K562 (cell line): ENCODE data around the gene SLC25A11. TPM values are rescaled to one million over a fixed set of nuclear protein-coding genes. Genes with fewer than 3 reads are reported as not detected.

ENCODE experiments used
- BRF1 ChIP-seq: IDR thresholded peaks from 3 replicates; pipeline ENCODE4 v1.6.1; 2011; ENCODE audit warnings: borderline replicate concordance, mild to moderate bottlenecking; ENCODE audit not compliant: insufficient read length; ENCODE audit errors: extremely low read depth
- CHD4 ChIP-seq: fragments of 200-600 bp; sonication (generic); IDR thresholded peaks from 3 replicates; pipeline ENCODE4 v1.6.1; 2012; ENCODE audit warnings: low read depth, mild to moderate bottlenecking, mixed read lengths, low read length, inconsistent platforms; ENCODE audit not compliant: insufficient read depth, insufficient replicate concordance, poor library complexity, severe bottlenecking
- EP400 ChIP-seq: fragments of 450-650 bp; IDR thresholded peaks from 2 replicates; pipeline ENCODE4 v1.6.1; 2017; ENCODE audit warnings: antibody characterized with exemption, mild to moderate bottlenecking, moderate library complexity
- HMG20A ChIP-seq: fragments of 450-650 bp; formaldehyde crosslinking; conservative IDR thresholded peaks from 2 replicates; pipeline ENCODE4 v1.4.0; 2020; ENCODE audit warnings: mild to moderate bottlenecking, mixed read lengths
- MBD2 ChIP-seq: sonication (generic); IDR thresholded peaks from 2 replicates; pipeline ENCODE4 v1.6.1; 2016; ENCODE audit warnings: low read depth, borderline replicate concordance
- POLR2AphosphoS2 ChIP-seq: IDR thresholded peaks from 2 replicates; pipeline ENCODE4 v1.6.1; 2012; ENCODE audit warnings: low read length, improper control_type of control experiment
- POLR2AphosphoS5 ChIP-seq: IDR thresholded peaks from 2 replicates; pipeline ENCODE4 v1.6.1; 2011; ENCODE audit warnings: mild to moderate bottlenecking, low read depth, low read length, moderate library complexity; ENCODE audit not compliant: control insufficient read depth, insufficient read depth
- RERE ChIP-seq: sonication (generic); formaldehyde crosslinking; IDR thresholded peaks from 2 replicates; pipeline ENCODE4 v1.8.0; 2023; ENCODE audit warnings: missing genetic modification reagents, mild to moderate bottlenecking, borderline replicate concordance
- TAF1 ChIP-seq: IDR thresholded peaks from 2 replicates; pipeline ENCODE4 v1.6.1; 2011; ENCODE audit warnings: mild to moderate bottlenecking, low read length, moderate library complexity; ENCODE audit not compliant: insufficient read depth, control insufficient read depth, severe bottlenecking; ENCODE audit errors: extremely low read depth
- ZNF408 ChIP-seq: fragments of 250-450 bp; sonication (Bioruptor Pico); IDR thresholded peaks from 2 replicates; pipeline ENCODE4 v1.4.0; 2020; ENCODE audit warnings: low read depth, mild to moderate bottlenecking, moderate library complexity
- polyA plus RNA-seq, 8 experiments: library from polyadenylated mRNA; depleted of rRNA in 4 of 8; stranded (reverse) in 5 of 8; unstranded in 3 of 8; fragments of >200 nt; fragmentation: Nextera tagmentation in 2 of 8; fragmentation: Illumina TruSeq in 1 of 8; extraction: Ambion mirVana in 2 of 8; extraction: Trizol in 1 of 8; gene quantifications; 2 replicates each; pipeline versions ENCODE4 v1.2.1 to v1.2.3, GENCODE V29; 2011 to 2014; ENCODE audit warnings: inconsistent platforms in 1 of 8, missing spikeins in 1 of 8
- total RNA-seq, 7 experiments: library from RNA; depleted of rRNA in 6 of 7; stranded (reverse); fragments of >200 nt in 6 of 7; fragmentation: Illumina TruSeq in 2 of 7; extraction: Trizol in 2 of 7; gene quantifications; 2 replicates each; pipeline versions ENCODE4 v1.2.1 to v1.2.3, GENCODE V29; 2011 to 2021; ENCODE audit warnings: low replicate concordance in 1 of 7
- TF ChIP-seq, protein P1 (sequence below): IDR thresholded peaks from 3 replicates; pipeline ENCODE4 v1.6.1; 2011; ENCODE audit warnings: borderline replicate concordance, mild to moderate bottlenecking; ENCODE audit not compliant: insufficient read length, insufficient read depth
- TF ChIP-seq, protein P2 (sequence below): IDR thresholded peaks from 3 replicates; pipeline ENCODE4 v1.6.1; 2011; ENCODE audit warnings: borderline replicate concordance, mild to moderate bottlenecking, moderate library complexity; ENCODE audit not compliant: insufficient read length; ENCODE audit errors: extremely low read depth
- TF ChIP-seq, protein P3 (sequence below): fragments of 250-450 bp; sonication (Bioruptor Pico); IDR thresholded peaks from 2 replicates; pipeline ENCODE4 v1.8.0; 2021; ENCODE audit warnings: mild to moderate bottlenecking, moderate library complexity

The SLC25A11 gene
- total and polyA plus RNA-seq, 9 of the 15 experiments (the other 6 are each of a cell fraction or from before 2014, with no cell fraction given), result 3.1 to 56.7 (median 32.9) TPM

- TF ChIP-seq, protein P1, sequence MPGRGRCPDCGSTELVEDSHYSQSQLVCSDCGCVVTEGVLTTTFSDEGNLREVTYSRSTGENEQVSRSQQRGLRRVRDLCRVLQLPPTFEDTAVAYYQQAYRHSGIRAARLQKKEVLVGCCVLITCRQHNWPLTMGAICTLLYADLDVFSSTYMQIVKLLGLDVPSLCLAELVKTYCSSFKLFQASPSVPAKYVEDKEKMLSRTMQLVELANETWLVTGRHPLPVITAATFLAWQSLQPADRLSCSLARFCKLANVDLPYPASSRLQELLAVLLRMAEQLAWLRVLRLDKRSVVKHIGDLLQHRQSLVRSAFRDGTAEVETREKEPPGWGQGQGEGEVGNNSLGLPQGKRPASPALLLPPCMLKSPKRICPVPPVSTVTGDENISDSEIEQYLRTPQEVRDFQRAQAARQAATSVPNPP, result no peak
- no peak for TF ChIP-seq POLR2AphosphoS2
- TF ChIP-seq TAF1, result no peak
- no peak for TF ChIP-seq RERE (CRISPR knock-in tag)
- no peak for TF ChIP-seq CHD4
- TF ChIP-seq ZNF408 (CRISPR knock-in tag), result no peak
- TF ChIP-seq POLR2AphosphoS5, result no peak
- TF ChIP-seq MBD2, result no peak
- no peak for TF ChIP-seq HMG20A (CRISPR knock-in tag)
- TF ChIP-seq, protein P2, sequence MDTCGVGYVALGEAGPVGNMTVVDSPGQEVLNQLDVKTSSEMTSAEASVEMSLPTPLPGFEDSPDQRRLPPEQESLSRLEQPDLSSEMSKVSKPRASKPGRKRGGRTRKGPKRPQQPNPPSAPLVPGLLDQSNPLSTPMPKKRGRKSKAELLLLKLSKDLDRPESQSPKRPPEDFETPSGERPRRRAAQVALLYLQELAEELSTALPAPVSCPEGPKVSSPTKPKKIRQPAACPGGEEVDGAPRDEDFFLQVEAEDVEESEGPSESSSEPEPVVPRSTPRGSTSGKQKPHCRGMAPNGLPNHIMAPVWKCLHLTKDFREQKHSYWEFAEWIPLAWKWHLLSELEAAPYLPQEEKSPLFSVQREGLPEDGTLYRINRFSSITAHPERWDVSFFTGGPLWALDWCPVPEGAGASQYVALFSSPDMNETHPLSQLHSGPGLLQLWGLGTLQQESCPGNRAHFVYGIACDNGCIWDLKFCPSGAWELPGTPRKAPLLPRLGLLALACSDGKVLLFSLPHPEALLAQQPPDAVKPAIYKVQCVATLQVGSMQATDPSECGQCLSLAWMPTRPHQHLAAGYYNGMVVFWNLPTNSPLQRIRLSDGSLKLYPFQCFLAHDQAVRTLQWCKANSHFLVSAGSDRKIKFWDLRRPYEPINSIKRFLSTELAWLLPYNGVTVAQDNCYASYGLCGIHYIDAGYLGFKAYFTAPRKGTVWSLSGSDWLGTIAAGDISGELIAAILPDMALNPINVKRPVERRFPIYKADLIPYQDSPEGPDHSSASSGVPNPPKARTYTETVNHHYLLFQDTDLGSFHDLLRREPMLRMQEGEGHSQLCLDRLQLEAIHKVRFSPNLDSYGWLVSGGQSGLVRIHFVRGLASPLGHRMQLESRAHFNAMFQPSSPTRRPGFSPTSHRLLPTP, result no peak
- no peak for TF ChIP-seq BRF1
- peak; percentile 79; the same call in 1 of the 2 replicates for TF ChIP-seq EP400
- TF ChIP-seq, protein P3, sequence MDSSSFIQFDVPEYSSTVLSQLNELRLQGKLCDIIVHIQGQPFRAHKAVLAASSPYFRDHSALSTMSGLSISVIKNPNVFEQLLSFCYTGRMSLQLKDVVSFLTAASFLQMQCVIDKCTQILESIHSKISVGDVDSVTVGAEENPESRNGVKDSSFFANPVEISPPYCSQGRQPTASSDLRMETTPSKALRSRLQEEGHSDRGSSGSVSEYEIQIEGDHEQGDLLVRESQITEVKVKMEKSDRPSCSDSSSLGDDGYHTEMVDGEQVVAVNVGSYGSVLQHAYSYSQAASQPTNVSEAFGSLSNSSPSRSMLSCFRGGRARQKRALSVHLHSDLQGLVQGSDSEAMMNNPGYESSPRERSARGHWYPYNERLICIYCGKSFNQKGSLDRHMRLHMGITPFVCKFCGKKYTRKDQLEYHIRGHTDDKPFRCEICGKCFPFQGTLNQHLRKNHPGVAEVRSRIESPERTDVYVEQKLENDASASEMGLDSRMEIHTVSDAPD (CRISPR knock-in tag), result no peak
Observed at GRCh38 chr17:4949321-4950074, 9.7 kb upstream of the SLC25A11 start (continued).
